ENCODE data around the gene POPDC3. TPM values are rescaled to one million over a fixed set of nuclear protein-coding genes. Genes with fewer than 3 reads are reported as not detected.

POPDC3 gene
- total and polyA plus RNA-seq, 2 of the 13 experiments (the other 11 are each of a cell fraction or from before 2014, with no cell fraction given) = 0.18 to 0.20 TPM

DNA sequence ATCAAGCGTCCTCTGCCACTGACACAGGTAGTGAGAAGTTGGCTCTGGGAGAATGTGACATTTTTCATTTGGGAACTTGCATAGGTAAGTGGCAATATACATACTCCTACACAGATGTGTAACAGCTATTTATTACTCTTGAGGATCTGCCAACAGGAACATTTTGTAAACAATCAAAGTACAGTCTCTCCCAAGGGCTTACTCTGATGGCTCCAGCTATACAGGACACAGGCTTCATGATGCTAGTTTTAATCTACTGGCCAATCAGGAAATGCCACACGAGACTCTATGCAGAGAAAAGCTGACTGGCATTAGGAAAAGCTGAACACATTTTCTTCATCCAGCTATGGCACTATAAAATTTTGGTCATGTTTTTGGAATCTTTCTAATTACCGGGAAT is 57.8 kb downstream of the POPDC3 start:
- TF ChIP-seq JUN (CRISPR knock-in tag; IDR thresholded peaks at IDR 0.05) (no peak), KLF6 (CRISPR knock-in tag; IDR thresholded peaks at IDR 0.05) (no peak), ARNT2 (CRISPR knock-in tag; IDR thresholded peaks at IDR 0.05; ENCODE audit: low read depth) (no peak), ZNF382 (CRISPR knock-in tag; IDR thresholded peaks at IDR 0.05; ENCODE audit: borderline replicate concordance) (no peak)
- Histone ChIP-seq H2AFZ (ENCODE audit: low read length) (no peak overlapping the region), H3K4me2 (ENCODE audit: low read depth, low read length) (no peak overlapping the region), H3K27me3 (ENCODE audit: control insufficient read depth in 1 of 2, insufficient read depth in 2 of 2, low read length in 2 of 2) (no peaks in the 10 kb centered on the region), H3K4me1 (ENCODE audit: insufficient read depth, low read length) (no peaks in the 10 kb centered on the region), H3K27ac (ENCODE audit: extremely low read length, insufficient read depth, low read length) (no peak overlapping the region), H3K9ac (ENCODE audit: insufficient read depth, low read depth, low read length) (no peak overlapping the region), H3K36me3 (replicated peaks in 1 of 2; ENCODE audit: control insufficient read depth in 1 of 2, insufficient read depth in 2 of 2, low read length in 2 of 2) (no peaks in the 10 kb centered on the region), H3K9me3 (ENCODE audit: low read length) (no peaks in the 10 kb centered on the region), H3K4me3 (replicated peaks in 1 of 3; ENCODE audit: insufficient read depth in 1 of 3, low read depth in 2 of 3, low read length in 3 of 3) (no peak overlapping the region), H3K79me2 (ENCODE audit: insufficient read depth, low read length) (no peaks in the 10 kb centered on the region), H4K20me1 (ENCODE audit: insufficient read depth, low read length) (no peaks in the 10 kb centered on the region)
- 58% methylated on average over 3 of the region's 3 CpGs for WGBS (ENCODE audit: low lambda C conversion rate)
- intact Hi-C loops (cut with micrococcal nuclease; ENCODE audit: unreplicated experiment) (no loop called here), in situ Hi-C loops (cut with HindIII; ENCODE audit: extremely low pct_ligation_motif_present, low pct_unique_long_range_greater_than_20kb) (no loop called here)
- ATAC-seq (no peak), DNase-seq (ENCODE audit: low spot score) (no peak), FAIRE-seq (no peak)
- no TSS peak for BruUV-seq (replicated peaks)
- CTCF ChIA-PET (ENCODE audit: low intra/inter-chr PET ratio, low total read pairs) = no interaction called here
- POLR2A ChIA-PET = no interaction called here

DNA sequence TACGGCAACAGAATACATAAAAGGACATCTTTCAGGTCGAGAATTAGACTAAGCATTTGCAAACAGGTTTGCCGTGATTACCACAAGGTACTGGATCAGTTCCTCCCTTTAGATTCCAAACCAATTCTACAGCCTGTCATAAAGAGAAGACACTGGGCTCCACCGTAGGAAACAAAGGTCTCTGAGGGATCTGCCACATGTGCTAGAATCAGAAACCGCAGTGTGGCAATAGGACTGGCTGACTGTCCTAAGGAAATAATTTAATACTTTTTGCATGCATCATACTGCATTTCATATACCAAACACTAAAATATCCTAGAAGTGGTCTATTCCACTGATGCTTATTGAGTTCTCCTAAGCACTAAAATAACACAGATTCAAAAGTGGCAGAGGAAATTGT is 59.2 kb downstream of the POPDC3 start:
- no TSS peak for BruUV-seq (replicated peaks)
- in situ Hi-C loops (cut with HindIII; ENCODE audit: extremely low pct_ligation_motif_present, low pct_unique_long_range_greater_than_20kb) = no loop called here
- ATAC-seq = no peak

More for the DNA sequence above, 59.2 kb downstream of the POPDC3 start:
- Histone ChIP-seq H3K4me2 (ENCODE audit: low read depth, low read length) (no peak overlapping the region), H3K9me3 (ENCODE audit: low read length) (no peaks in the 10 kb centered on the region), H4K20me1 (ENCODE audit: insufficient read depth, low read length) (no peaks in the 10 kb centered on the region), H3K9ac (ENCODE audit: insufficient read depth, low read depth, low read length) (no peak overlapping the region), H3K27ac (ENCODE audit: extremely low read length, insufficient read depth, low read length) (no peak overlapping the region), H3K27me3 (ENCODE audit: control insufficient read depth in 1 of 2, insufficient read depth in 2 of 2, low read length in 2 of 2) (no peaks in the 10 kb centered on the region), H3K36me3 (replicated peaks in 1 of 2; ENCODE audit: control insufficient read depth in 1 of 2, insufficient read depth in 2 of 2, low read length in 2 of 2) (no peaks in the 10 kb centered on the region), H2AFZ (ENCODE audit: low read length) (no peak overlapping the region), H3K4me1 (ENCODE audit: insufficient read depth, low read length) (no peaks in the 10 kb centered on the region), H3K79me2 (ENCODE audit: insufficient read depth, low read length) (no peaks in the 10 kb centered on the region), H3K4me3 (replicated peaks in 1 of 3; ENCODE audit: insufficient read depth in 1 of 3, low read depth in 2 of 3, low read length in 3 of 3) (no peak overlapping the region)
- ChIA-PET POLR2A (no interaction called here), CTCF (ENCODE audit: low intra/inter-chr PET ratio, low total read pairs) (no interaction called here)
- intact Hi-C loops (cut with micrococcal nuclease; ENCODE audit: unreplicated experiment) = no loop called here
- TF ChIP-seq ATF1 (CRISPR knock-in tag; IDR thresholded peaks at IDR 0.05) = no peak
- no peak for TF ChIP-seq SOX5 (CRISPR knock-in tag; IDR thresholded peaks at IDR 0.05; ENCODE audit: borderline replicate concordance)
- TF ChIP-seq ZNF225 (CRISPR knock-in tag; IDR thresholded peaks at IDR 0.05) = no peak
- TF ChIP-seq, protein P1, sequence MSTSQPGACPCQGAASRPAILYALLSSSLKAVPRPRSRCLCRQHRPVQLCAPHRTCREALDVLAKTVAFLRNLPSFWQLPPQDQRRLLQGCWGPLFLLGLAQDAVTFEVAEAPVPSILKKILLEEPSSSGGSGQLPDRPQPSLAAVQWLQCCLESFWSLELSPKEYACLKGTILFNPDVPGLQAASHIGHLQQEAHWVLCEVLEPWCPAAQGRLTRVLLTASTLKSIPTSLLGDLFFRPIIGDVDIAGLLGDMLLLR (CRISPR knock-in tag; IDR thresholded peaks at IDR 0.05) = no peak
- no peak for TF ChIP-seq HDAC1 (CRISPR knock-in tag; IDR thresholded peaks at IDR 0.05)
- TF ChIP-seq ARNTL (CRISPR knock-in tag; IDR thresholded peaks at IDR 0.05) = no peak
- TF ChIP-seq, protein P2, sequence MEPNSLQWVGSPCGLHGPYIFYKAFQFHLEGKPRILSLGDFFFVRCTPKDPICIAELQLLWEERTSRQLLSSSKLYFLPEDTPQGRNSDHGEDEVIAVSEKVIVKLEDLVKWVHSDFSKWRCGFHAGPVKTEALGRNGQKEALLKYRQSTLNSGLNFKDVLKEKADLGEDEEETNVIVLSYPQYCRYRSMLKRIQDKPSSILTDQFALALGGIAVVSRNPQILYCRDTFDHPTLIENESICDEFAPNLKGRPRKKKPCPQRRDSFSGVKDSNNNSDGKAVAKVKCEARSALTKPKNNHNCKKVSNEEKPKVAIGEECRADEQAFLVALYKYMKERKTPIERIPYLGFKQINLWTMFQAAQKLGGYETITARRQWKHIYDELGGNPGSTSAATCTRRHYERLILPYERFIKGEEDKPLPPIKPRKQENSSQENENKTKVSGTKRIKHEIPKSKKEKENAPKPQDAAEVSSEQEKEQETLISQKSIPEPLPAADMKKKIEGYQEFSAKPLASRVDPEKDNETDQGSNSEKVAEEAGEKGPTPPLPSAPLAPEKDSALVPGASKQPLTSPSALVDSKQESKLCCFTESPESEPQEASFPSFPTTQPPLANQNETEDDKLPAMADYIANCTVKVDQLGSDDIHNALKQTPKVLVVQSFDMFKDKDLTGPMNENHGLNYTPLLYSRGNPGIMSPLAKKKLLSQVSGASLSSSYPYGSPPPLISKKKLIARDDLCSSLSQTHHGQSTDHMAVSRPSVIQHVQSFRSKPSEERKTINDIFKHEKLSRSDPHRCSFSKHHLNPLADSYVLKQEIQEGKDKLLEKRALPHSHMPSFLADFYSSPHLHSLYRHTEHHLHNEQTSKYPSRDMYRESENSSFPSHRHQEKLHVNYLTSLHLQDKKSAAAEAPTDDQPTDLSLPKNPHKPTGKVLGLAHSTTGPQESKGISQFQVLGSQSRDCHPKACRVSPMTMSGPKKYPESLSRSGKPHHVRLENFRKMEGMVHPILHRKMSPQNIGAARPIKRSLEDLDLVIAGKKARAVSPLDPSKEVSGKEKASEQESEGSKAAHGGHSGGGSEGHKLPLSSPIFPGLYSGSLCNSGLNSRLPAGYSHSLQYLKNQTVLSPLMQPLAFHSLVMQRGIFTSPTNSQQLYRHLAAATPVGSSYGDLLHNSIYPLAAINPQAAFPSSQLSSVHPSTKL (CRISPR knock-in tag; IDR thresholded peaks at IDR 0.05) = no peak
- no peak for TF ChIP-seq ZNF12 (CRISPR knock-in tag; IDR thresholded peaks at IDR 0.05)
- WGBS (ENCODE audit: low lambda C conversion rate) = 48% methylated on average over 5 of the region's 5 CpGs
- no peak for FAIRE-seq
- no peak for DNase-seq (ENCODE audit: low spot score)
